GM12878 (cell line): ENCODE results near the gene MARS2. TPM values are rescaled to one million over a fixed set of nuclear protein-coding genes. Genes with fewer than 3 reads are reported as not detected.

Experiments
- ATAC-seq: fragments of 200-7000 bp; cut with Tn5 transposase; 3 replicates; pipeline ENCODE4 v1.9.1; 2020; ENCODE audit warnings: mild to moderate bottlenecking, moderate library complexity
- BruUV-seq: library from RNA; stranded (reverse); fragments of 400-500 nt; replicated peaks from 2 replicates; lab custom pipeline; 2021; lab: Mats Ljungman, UMichigan
- CTCF ChIA-PET: fragments of 300-600 bp; sonication (Branson Sonifier 250); formaldehyde crosslinking; extraction: SDS; loops from one replicate; lab custom pipeline; 2021; ENCODE audit warnings: inconsistent platforms; lab: Yijun Ruan, JAX
- POLR2A ChIA-PET: fragments of 350-600 bp; formaldehyde crosslinking; extraction: SDS; loops from one replicate; lab custom pipeline; 2021; ENCODE audit warnings: inconsistent platforms; lab: Charles Lee
- RAD21 ChIA-PET: fragments of 300-600 bp; sonication (Branson Sonifier 250); formaldehyde crosslinking; loops from one replicate; lab custom pipeline; 2023; ENCODE audit warnings: antibody characterized with exemption; ENCODE audit not compliant: unreplicated experiment; lab: Charles Lee
- SMC1A ChIA-PET: fragments of 300-600 bp; sonication (Branson Sonifier 250); formaldehyde crosslinking; loops from one replicate; lab custom pipeline; 2023; ENCODE audit not compliant: unreplicated experiment, uncharacterized antibody; lab: Charles Lee
- DNase-seq: peaks from one replicate; pipeline ENCODE4 v3.0.0-alpha.2; 2011; ENCODE audit warnings: low read depth, low spot score
- FAIRE-seq: peaks from 3 replicates; lab custom pipeline; 2011; peaks lifted over from hg19 to GRCh38; lab: Jason Lieb, UNC
- H2AFZ ChIP-seq: 2 replicates; pipeline ENCODE4 v1.6.0; 2011; ENCODE audit warnings: low read depth, low read length, control low read depth; ENCODE audit not compliant: control insufficient read depth
- H3K27ac ChIP-seq: 2 replicates; pipeline ENCODE4 v1.5.1; 2011; ENCODE audit warnings: control low read depth; ENCODE audit not compliant: control insufficient read depth, insufficient read depth
- H3K27me3 ChIP-seq, 2 experiments: replicated peaks in 1 of 2; 2 replicates each; pipeline versions ENCODE4 v1.6.0 to v1.6.1; 2011; ENCODE audit warnings: low read length in 1 of 2; ENCODE audit not compliant: control insufficient read depth in 2 of 2, insufficient read depth in 2 of 2
- H3K36me3 ChIP-seq, 2 experiments: 2 replicates each; pipeline ENCODE4 v1.5.1; 2011; ENCODE audit warnings: low read length in 1 of 2; ENCODE audit not compliant: control insufficient read depth in 2 of 2, insufficient read depth in 2 of 2
- H3K4me1 ChIP-seq: 2 replicates; pipeline ENCODE4 v1.6.1; 2011; ENCODE audit warnings: mild to moderate bottlenecking, low read length, moderate library complexity, mixed read lengths; ENCODE audit not compliant: control insufficient read depth, insufficient read depth
- H3K4me2 ChIP-seq: 2 replicates; pipeline ENCODE4 v1.6.0; 2011; ENCODE audit warnings: control low read depth; ENCODE audit not compliant: control insufficient read depth, insufficient read depth
- H3K4me3 ChIP-seq: fragments of 200-600 bp; sonication (generic); 2 replicates; pipeline ENCODE4 v1.5.1; 2016
- H3K79me2 ChIP-seq: 2 replicates; pipeline ENCODE4 v1.6.0; 2011; ENCODE audit warnings: low read length; ENCODE audit not compliant: control insufficient read depth, insufficient read depth
- H3K9ac ChIP-seq: 2 replicates; pipeline ENCODE4 v1.8.0; 2011; ENCODE audit warnings: low read length, control low read depth, mixed read lengths; ENCODE audit not compliant: control insufficient read depth, insufficient read depth
- H3K9me3 ChIP-seq: replicated peaks from 3 replicates; pipeline ENCODE4 v1.5.1; 2011; ENCODE audit warnings: mild to moderate bottlenecking, low read length; ENCODE audit not compliant: control insufficient read depth, insufficient read depth
- H4K20me1 ChIP-seq: 2 replicates; pipeline ENCODE4 v1.6.0; 2011; ENCODE audit not compliant: control insufficient read depth, insufficient read depth
- IRF3 ChIP-seq: fragments of 450-650 bp; IDR thresholded peaks from 2 replicates; pipeline ENCODE4 v1.6.1; 2014; ENCODE audit warnings: mild to moderate bottlenecking
- MEF2B ChIP-seq: fragments of 450-650 bp; IDR thresholded peaks from 2 replicates; pipeline ENCODE4 v1.6.1; 2018; ENCODE audit warnings: mild to moderate bottlenecking, moderate library complexity; ENCODE audit not compliant: partially characterized antibody, poor library complexity, severe bottlenecking
- RAD21 ChIP-seq: IDR thresholded peaks from 2 replicates; pipeline ENCODE4 v1.6.1; 2011; ENCODE audit warnings: mild to moderate bottlenecking, low read depth, low read length, moderate library complexity; ENCODE audit not compliant: insufficient read depth
- RAD51 ChIP-seq: fragments of 450-650 bp; IDR thresholded peaks from 2 replicates; pipeline ENCODE4 v1.6.1; 2016; ENCODE audit warnings: moderate library complexity, mild to moderate bottlenecking, inconsistent platforms
- WGBS: methylation state at CpG from one replicate; pipeline ENCODE4 v1.1.6; 2016; ENCODE audit warnings: low lambda C conversion rate; ENCODE audit not compliant: insufficient replicate concordance, insufficient coverage; ENCODE audit errors: missing lambda C conversion rate; 5-methylcytosine and 5-hydroxymethylcytosine counted together
- in situ Hi-C: fragments of 300-500 bp; cut with MboI; formaldehyde crosslinking; loops from 9 replicates; pipeline ENCODE4 v1.14.3; 2018; ENCODE audit warnings: mixed read lengths
- intact Hi-C: fragments of 100-400 bp; cut with micrococcal nuclease; formaldehyde crosslinking; loops from one replicate; pipeline ENCODE4 v1.14.2; 2022; ENCODE audit not compliant: unreplicated experiment
- polyA plus RNA-seq, 11 experiments: library from polyadenylated mRNA; depleted of rRNA in 4 of 11; unstranded in 6 of 11; stranded (reverse) in 5 of 11; fragments of >200 nt; fragmentation: Nextera tagmentation in 4 of 11; fragmentation: Illumina TruSeq in 1 of 11; extraction: Ambion mirVana in 4 of 11; extraction: Trizol in 1 of 11; gene quantifications; 1 replicate in 1 of 11; 2 replicates in 10 of 11; pipeline versions ENCODE4 v1.2.1 to v1.2.3, GENCODE V29; 2011 to 2016; ENCODE audit warnings: inconsistent platforms in 2 of 11, missing spikeins in 2 of 11, low read depth in 1 of 11
- total RNA-seq, 4 experiments: library from RNA; depleted of rRNA in 3 of 4; stranded (reverse); fragments of >200 nt in 3 of 4; fragmentation: Illumina TruSeq in 1 of 4; extraction: Trizol in 1 of 4; gene quantifications; 2 replicates each; pipeline versions ENCODE4 v1.2.1 to v1.2.3, GENCODE V29; 2013 to 2021

MARS2 gene
- total and polyA plus RNA-seq, 10 of the 15 experiments (the other 5 are each of a cell fraction or from before 2014, with no cell fraction given), result 4.0 to 22.7 (median 18.5) TPM

- RAD21 ChIA-PET, result interaction anchor here (1.2 kb wide), 1 partner anchor 67 kb away, joined by 5 read pairs; no protein-coding TSS in a partner anchor
These were observed 8.1 kb downstream of the MARS2 start for GRCh38 chr2:197713271-197713670.

More at GRCh38 chr2:197713271-197713670, 8.1 kb downstream of the MARS2 start:
- in situ Hi-C loops, result no loop called here
- Histone ChIP-seq H3K4me3 (no peak overlapping the region), H3K27ac (no peak overlapping the region), H3K9ac (no peak overlapping the region; the same call in 1 of the 2 replicates), H3K36me3 (peaks cover 0 to 9% of the 10 kb centered on the region in 2 experiments; a peak in 2 of 4 replicates), H2AFZ (no peak overlapping the region), H4K20me1 (no peaks in the 10 kb centered on the region), H3K9me3 (no peaks in the 10 kb centered on the region), H3K4me2 (peak overlapping the region; percentile 54; the same call in 1 of the 2 replicates), H3K27me3 (no peaks in the 10 kb centered on the region), H3K79me2 (peaks cover 33% of the 10 kb centered on the region), H3K4me1 (peaks cover 18% of the 10 kb centered on the region; the same call in 1 of the 2 replicates)
- ChIA-PET SMC1A (interaction anchor here (0.9 to 8.9 kb wide), 2 partner anchors 13 to 66 kb away, joined by 3 to 58 read pairs; no protein-coding TSS in a partner anchor), POLR2A (interaction anchor here (1.0 kb wide), 1 partner anchor 8 kb away, joined by 3 read pairs; the partner anchor contains the start of gene MARS2), CTCF (interaction anchor here (1.2 kb wide), 1 partner anchor 13 kb away, joined by 3 read pairs; no protein-coding TSS in a partner anchor)
- no peak for TF ChIP-seq RAD51
- peak; percentile 36 for TF ChIP-seq MEF2B
- TF ChIP-seq RAD21, result no peak
- TF ChIP-seq IRF3, result no peak
- no TSS peak for BruUV-seq
- no peak for DNase-seq
- no peak for FAIRE-seq
- 63% methylated on average over 3 of the region's 3 CpGs for WGBS
- intact Hi-C loops, result loop anchor here (10.0 kb wide), 1 partner anchor 582 kb away; no protein-coding TSS in a partner anchor
- peak; percentile 42 for ATAC-seq
